ENCODE results near the gene CUL9.

The CUL9 gene

DNA sequence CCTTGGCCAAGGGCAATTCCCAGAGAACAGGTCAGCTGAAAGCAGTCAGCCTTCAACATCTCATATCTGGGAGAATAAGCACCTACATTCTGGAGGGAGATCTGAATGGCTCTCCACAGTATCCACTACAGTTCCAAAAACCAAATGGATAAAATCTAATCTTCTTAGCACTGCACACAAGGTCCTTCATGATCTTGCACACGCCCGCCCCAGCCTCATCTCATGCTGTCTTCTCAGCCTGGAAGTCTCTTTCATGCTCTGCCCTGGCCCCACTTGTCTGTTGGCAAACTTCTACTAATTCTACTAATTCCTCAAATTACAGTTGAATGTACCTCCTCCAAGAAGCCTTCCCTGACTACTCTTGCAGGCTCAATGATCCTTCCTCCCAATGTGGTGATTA, 59.5 kb downstream of the CUL9 start:
- ATAC-seq (replicated peaks): no peak
- H3K4me3 Mint-ChIP-seq: no peak overlapping the region
- peaks cover 4 to 6% of the 10 kb centered on the region in 2 donors for H3K4me1 Mint-ChIP-seq
- H3K9me3 Mint-ChIP-seq: peaks cover 3 to 6% of the 10 kb centered on the region in 2 donors
- H3K36me3 Mint-ChIP-seq: peaks cover 0 to 2% of the 10 kb centered on the region in 2 donors
- no peak overlapping the region for H3K27ac Mint-ChIP-seq
- DNase-seq: no peak
- H3K27me3 Mint-ChIP-seq: peaks cover 27 to 31% of the 10 kb centered on the region in 2 donors

DNA sequence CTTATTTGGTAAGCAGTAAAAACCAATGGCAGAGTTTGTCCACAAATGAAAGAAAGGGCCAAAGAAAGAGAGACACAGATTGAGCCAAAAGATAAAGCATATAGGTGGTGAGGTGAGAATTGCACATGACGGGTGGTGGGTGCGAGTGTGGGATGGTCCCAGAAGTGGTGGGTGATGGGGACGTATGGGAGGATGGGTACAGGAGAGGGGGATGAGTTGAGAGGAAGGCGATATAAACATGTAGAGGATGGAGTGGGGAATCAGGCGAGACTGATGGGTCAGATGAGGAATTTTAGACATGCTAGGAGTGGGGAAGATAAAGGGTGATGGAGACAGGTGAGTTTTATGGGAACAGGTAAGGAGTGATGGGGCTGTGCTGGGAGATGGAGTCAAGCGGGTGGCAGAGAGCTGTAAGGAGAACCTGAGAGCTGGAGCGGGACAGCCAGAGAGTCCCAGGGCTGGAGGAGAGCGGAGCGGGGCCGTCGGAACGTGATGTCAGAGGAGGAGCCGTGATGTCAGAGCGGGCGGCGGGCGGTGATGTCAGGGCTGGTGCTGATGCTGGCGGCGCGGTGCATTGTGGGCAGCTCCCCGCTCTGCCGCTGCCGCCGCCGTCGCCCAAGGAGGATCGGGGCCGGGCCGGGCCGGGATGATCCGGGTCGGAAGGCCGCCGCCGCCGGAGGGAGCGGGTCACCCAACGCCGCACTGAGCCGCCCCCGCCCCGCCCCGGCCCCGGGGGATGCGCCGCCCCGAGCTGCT, 61.1 kb downstream of the CUL9 start, which contains the start of gene TTBK1:
TSS of gene TTBK1 (plus strand) at position 574 of the 756 bp plus-strand sequence. CDS start 3,180 bp downstream, outside the sequence.
- no peak within 1 kb of the TSS for H3K27ac Mint-ChIP-seq
- peaks cover 3 to 6% of the 10 kb centered on the region in 2 donors for H3K9me3 Mint-ChIP-seq
- peaks cover 19 to 22% of the 10 kb centered on the region in 2 donors for H3K27me3 Mint-ChIP-seq
- peaks cover 6 to 17% of the 10 kb centered on the region in 2 donors for H3K4me1 Mint-ChIP-seq
- no peak for DNase-seq
- H3K36me3 Mint-ChIP-seq: peaks cover 0 to 2% of the 10 kb centered on the region in 2 donors
- no peak within 1 kb of the TSS for H3K4me3 Mint-ChIP-seq
- ATAC-seq (replicated peaks): no peak

DNA sequence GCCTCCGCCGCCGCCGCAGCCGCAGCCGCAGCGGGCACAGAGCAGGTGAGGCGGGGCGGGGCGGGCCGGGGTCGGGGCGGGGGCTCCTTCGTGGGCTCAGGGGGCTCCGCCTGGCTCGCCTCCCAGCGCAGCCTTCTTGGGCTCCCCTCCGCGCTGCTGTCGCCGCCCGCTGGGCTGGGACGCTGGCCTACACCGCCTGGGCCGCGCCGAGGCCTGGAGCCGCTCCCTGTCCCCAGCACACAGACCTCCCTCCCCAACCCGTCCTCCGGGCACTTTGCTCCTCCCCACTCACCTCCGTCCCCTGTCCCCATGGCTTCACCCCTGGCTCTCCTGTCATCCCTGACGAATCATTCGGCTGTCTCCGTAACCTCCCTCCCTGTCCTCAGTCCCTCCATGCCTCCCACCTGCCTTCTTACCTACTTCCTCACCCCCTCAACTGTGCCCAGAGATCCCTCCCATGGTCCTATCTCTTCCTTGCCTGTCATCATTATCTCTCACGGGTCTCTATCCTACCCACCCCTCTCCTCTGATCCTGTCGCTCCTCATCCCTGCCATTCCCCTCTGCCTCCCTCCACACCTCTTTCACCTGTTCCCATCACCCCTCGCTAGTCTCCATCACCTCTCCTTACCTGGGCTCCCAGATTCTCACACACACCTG, 61.8 kb downstream of the CUL9 start:
- Mint-ChIP-seq H3K4me1 (peaks cover 6 to 18% of the 10 kb centered on the region in 2 donors), H3K36me3 (peaks cover 0 to 2% of the 10 kb centered on the region in 2 donors), H3K9me3 (peaks cover 3 to 6% of the 10 kb centered on the region in 2 donors), H3K27ac (no peak overlapping the region), H3K27me3 (peaks cover 14 to 18% of the 10 kb centered on the region in 2 donors), H3K4me3 (no peak overlapping the region)
- DNase-seq (no peak), ATAC-seq (replicated peaks) (no peak)

DNA sequence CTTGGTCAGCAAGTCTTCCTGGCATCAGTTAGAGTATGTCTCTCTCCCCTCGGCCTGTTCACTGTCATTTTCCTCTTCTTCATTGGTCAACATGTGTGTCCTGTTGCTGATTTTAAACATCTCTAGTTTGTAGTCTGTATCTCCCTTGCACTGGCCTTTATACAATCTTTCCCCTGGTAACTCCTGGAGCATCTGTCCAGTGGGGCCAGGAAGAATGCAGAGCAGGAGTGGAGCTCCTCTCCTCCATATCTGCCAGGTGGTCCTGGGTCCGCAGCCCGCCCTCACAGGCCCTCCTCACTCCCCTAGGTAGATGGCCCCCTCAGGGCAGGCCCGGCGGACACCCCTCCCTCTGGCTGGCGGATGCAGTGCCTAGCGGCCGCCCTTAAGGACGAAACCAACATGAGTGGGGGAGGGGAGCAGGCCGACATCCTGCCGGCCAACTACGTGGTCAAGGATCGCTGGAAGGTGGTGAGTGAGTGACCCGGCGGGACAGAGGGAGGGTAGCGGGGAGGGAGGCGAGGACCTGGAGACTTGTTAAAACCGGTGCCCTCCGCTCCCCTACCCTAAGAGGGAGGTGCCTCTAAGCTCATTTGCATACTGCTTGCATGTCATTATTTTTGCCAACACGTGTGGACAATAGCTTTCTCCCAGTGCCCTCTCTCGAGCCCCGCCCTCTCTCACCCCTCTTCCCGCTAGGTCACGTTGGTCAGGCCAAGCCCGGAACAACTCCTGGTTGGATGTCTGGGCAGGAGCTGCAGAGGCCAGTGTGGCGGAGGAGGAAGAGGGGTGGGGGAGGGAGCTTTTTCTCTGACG, 64.5 kb downstream of the CUL9 start:
- H3K9me3 Mint-ChIP-seq: no peaks in the 10 kb centered on the region
- peak overlapping the region; percentile 90 for H3K27ac Mint-ChIP-seq
- peak; percentile 56 to 65 for ATAC-seq (replicated peaks)
- peaks cover 10 to 15% of the 10 kb centered on the region in 2 donors for H3K27me3 Mint-ChIP-seq
- no peaks in the 10 kb centered on the region for H3K36me3 Mint-ChIP-seq
- DNase-seq: peak; percentile 45
- H3K4me3 Mint-ChIP-seq: peak overlapping the region; percentile 86 to 91
- peaks cover 12 to 26% of the 10 kb centered on the region in 2 donors for H3K4me1 Mint-ChIP-seq

DNA sequence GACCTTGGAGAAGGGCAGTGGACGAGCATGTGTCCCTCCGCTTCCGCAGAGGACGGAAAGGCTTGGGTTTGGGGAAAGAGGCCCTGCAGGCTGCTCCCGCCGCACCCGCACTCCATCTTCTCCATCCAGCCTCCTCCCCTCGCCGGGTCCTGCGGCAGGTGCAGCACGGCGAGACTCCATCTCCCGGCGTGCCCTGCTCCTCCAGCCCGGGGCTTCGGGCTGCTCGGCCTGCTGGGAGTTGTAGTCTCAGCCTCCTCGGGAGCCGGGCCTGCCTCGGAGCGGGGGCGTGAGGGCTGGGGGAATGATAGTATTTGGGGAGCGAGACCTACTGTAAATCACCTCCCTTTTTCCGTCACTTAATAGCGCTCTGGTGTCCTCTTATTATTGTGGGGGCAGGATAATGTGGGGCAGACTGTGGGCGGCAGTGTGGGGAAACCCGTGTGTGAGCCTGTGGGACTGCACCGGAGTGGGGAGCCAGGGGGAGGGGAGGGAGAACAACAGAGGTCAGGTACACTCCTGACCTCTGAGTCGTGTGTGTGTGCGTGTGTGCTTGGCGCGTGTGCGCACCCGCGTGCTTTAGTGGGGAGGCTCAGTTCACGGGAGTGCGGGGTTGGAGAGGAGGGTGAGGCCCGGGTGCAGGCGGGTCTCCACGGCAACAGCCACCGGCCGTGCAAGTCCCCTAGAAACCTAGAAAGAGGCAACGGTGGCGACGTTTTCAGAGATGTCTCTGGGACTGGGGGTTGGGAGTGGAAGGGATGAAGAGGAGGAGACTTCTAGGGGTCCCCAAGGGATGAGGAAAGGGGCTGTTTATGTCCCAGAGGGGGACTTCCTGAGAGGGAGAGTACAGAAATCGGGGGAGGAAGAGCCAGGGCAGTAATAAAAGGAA, 65.4 kb downstream of the CUL9 start:
- peak; percentile 82 for DNase-seq
- peak overlapping the region; percentile 86 to 91 for H3K4me3 Mint-ChIP-seq
- no peaks in the 10 kb centered on the region for H3K9me3 Mint-ChIP-seq
- peaks cover 14 to 23% of the 10 kb centered on the region in 2 donors for H3K27me3 Mint-ChIP-seq
- H3K4me1 Mint-ChIP-seq: peaks cover 17 to 31% of the 10 kb centered on the region in 2 donors
- H3K36me3 Mint-ChIP-seq: no peaks in the 10 kb centered on the region
- ATAC-seq (replicated peaks): peak; percentile 91 to 94
- peak overlapping the region; percentile 90 for H3K27ac Mint-ChIP-seq

DNA sequence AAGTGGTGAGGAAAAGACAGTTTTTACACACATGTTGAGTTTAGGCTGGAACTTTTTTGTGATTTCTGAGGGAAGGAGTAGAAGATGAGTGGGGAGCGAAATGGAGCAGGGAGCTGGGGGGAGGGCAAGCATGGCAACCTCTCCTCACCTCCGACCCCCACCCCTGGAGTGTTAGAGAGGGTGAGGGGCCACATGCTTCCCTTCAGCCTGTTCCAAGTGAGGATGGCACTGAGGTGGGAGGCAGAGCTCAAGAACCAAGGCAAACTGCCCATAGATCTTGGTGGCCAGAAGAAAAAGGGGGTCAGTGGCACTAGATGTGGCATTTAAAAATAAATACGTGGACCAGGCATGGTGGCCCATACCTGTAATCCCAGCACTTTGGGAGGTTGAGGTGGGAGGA, 66.1 kb downstream of the CUL9 start:
- DNase-seq: no peak
- Mint-ChIP-seq H3K27ac (no peak overlapping the region), H3K4me3 (peak overlapping the region; percentile 26 to 86), H3K4me1 (peaks cover 17 to 31% of the 10 kb centered on the region in 2 donors), H3K27me3 (peaks cover 20 to 30% of the 10 kb centered on the region in 2 donors), H3K9me3 (no peaks in the 10 kb centered on the region), H3K36me3 (no peaks in the 10 kb centered on the region)
- no peak for ATAC-seq (replicated peaks)

DNA sequence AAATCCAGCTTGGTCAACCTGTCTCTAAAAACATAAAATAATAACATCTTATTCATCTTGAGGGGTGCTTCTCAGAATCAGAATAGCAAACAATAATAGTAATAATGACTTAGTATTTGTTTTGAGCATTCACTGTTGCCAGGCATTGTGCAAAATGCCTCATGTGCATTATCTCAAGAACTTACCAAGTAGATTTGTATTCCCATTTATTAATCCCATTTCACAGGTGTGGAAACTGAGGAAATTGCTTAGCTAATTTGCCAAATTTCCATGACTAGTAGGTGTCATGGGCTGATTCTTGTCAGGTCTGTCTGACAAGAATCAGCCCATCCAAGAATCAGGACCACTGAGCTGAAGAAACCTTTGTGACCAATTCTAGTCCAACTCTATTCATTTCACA, 66.8 kb downstream of the CUL9 start:
- Mint-ChIP-seq H3K4me3 (no peak overlapping the region), H3K36me3 (no peaks in the 10 kb centered on the region), H3K27ac (no peak overlapping the region), H3K4me1 (peaks cover 19 to 31% of the 10 kb centered on the region in 2 donors), H3K27me3 (peaks cover 24 to 34% of the 10 kb centered on the region in 2 donors), H3K9me3 (no peaks in the 10 kb centered on the region)
- no peak for DNase-seq
- no peak for ATAC-seq (replicated peaks)

DNA sequence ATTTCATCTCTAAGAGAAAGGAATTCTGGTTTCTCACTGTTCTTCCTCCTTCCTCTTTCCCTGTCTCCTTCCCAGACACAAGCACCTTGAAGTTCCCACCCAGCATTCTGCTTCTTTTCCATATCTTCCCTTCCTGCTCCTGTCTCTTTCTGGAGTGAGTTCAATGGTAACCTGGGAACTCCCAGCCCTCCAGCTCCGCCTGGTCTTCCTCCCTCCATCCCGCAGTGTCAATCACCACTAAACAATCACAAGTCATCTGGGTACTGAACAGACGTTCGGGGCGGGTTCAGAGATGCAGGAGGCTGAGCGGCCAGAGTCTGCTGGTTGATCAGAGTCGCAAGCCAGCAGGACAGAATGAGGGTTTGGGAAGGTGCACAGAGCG, 69.0 kb downstream of the CUL9 start:
- no peaks in the 10 kb centered on the region for H3K36me3 Mint-ChIP-seq
- no peaks in the 10 kb centered on the region for H3K9me3 Mint-ChIP-seq
- peak overlapping the region; percentile 69 for H3K27ac Mint-ChIP-seq
- H3K4me1 Mint-ChIP-seq: peaks cover 25 to 31% of the 10 kb centered on the region in 2 donors
- ATAC-seq (replicated peaks) (peak; percentile 36 to 42), DNase-seq (no peak)
- peak overlapping the region; percentile 55 to 79 for H3K4me3 Mint-ChIP-seq
- peaks cover 37 to 54% of the 10 kb centered on the region in 2 donors for H3K27me3 Mint-ChIP-seq

DNA sequence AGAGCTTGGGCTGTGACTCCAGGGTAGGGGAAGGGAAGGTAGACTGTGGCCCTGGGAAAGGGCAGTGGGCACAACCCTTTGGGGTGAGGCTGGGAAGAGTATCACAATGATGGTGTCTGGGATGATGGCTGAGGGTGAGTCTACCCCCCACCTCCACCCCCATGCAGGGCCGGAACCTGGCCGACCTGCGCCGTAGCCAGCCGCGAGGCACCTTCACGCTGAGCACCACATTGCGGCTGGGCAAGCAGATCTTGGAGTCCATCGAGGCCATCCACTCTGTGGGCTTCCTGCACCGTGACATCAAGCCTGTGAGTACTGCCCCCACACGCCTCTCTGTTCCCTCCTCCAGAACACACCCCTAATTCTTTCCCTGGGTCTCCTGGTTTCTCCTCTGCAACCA, 71.4 kb downstream of the CUL9 start:
- peaks cover 49 to 61% of the 10 kb centered on the region in 2 donors for H3K27me3 Mint-ChIP-seq
- H3K4me3 Mint-ChIP-seq: no peak overlapping the region
- H3K27ac Mint-ChIP-seq: no peak overlapping the region

DNA sequence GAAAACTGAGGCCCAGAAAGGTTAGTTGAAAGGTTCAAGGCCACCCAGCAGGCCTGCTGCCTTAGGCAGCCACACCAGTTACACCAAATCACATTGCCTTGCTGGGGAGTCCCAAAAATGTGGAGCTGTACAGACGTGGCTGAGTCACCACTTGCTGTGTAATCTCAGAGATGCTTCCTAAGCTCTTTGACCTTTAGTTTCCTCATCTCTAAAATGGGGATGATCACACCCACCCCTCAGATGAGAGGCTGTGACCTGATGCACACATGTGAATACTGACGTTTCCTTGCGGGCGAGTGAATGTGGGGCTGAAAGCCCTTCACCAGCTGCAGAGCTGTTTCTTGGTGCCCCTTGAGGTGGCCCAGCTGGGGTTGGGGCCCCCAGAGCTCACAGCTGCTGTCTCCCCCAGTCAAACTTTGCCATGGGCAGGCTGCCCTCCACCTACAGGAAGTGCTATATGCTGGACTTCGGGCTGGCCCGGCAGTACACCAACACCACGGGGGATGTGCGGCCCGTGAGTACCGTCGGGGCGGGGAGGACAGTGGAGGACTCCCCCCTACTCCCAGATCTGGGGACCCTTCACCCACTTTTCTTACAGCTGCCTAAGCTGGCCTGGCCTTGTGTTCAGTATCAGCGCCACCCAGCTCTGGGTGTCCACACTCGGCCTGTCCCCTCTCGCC, 72.3 kb downstream of the CUL9 start:
- Mint-ChIP-seq H3K4me3 (no peak overlapping the region), H3K9me3 (no peaks in the 10 kb centered on the region), H3K4me1 (peaks cover 21 to 35% of the 10 kb centered on the region in 2 donors), H3K27ac (no peak overlapping the region), H3K27me3 (peaks cover 52 to 65% of the 10 kb centered on the region in 2 donors), H3K36me3 (no peaks in the 10 kb centered on the region)
- DNase-seq (no peak), ATAC-seq (replicated peaks) (peak in 1 of 2 donors; percentile 33)

More for the DNA sequence above, 71.4 kb downstream of the CUL9 start:
- no peaks in the 10 kb centered on the region for H3K36me3 Mint-ChIP-seq
- no peaks in the 10 kb centered on the region for H3K9me3 Mint-ChIP-seq
- no peak for DNase-seq
- peaks cover 21 to 35% of the 10 kb centered on the region in 2 donors for H3K4me1 Mint-ChIP-seq
- ATAC-seq (replicated peaks): no peak

DNA sequence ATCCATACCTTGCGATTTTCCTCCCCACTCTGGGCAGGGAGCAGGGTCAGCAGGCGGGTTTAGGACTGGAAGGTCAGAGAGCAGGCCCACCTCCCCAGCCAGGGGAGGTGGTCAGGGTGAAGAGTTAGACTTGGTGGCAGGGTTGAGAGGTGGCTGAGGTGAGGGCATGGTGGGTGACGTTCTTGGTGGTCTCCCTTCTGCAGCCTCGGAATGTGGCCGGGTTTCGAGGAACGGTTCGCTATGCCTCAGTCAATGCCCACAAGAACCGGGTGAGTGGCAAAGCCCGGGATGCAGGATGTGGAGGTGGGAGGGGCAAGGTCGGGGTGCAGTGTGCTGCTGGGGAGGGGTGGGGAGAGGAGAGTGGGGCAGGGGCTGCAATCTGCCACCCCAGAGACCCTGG, 72.8 kb downstream of the CUL9 start:
- Mint-ChIP-seq H3K4me3 (no peak overlapping the region), H3K27ac (no peak overlapping the region), H3K36me3 (no peaks in the 10 kb centered on the region), H3K27me3 (peaks cover 54 to 67% of the 10 kb centered on the region in 2 donors), H3K9me3 (no peaks in the 10 kb centered on the region), H3K4me1 (peaks cover 21 to 35% of the 10 kb centered on the region in 2 donors)
- no peak for ATAC-seq (replicated peaks)
- DNase-seq: no peak

DNA sequence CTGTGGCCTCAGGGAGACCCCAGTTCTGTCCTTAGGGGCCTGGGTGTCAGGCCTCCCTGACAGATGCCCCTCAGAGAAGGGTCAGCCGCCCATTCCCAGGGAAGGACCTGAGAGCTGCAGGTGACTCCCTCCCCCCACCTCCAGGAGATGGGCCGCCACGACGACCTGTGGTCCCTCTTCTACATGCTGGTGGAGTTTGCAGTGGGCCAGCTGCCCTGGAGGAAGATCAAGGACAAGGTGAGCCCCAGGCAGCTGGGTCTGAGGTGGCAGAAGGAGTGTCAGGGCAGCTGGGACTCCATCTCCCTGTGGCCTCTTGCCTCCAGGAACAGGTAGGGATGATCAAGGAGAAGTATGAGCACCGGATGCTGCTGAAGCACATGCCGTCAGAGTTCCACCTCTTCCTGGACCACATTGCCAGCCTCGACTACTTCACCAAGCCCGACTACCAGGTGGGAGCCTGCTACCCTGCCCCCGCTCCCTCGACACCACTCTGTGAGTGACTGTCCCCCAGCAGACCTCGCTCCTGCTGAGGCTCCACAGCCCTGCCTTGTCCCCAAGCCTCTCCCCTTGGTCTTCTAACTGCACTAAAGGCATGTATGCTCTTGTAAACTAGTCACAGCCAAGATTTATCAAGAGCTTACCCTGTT, 73.5 kb downstream of the CUL9 start:
- H3K36me3 Mint-ChIP-seq: no peaks in the 10 kb centered on the region
- H3K9me3 Mint-ChIP-seq: no peaks in the 10 kb centered on the region
- no peak overlapping the region for H3K27ac Mint-ChIP-seq

More for the DNA sequence above, 73.5 kb downstream of the CUL9 start:
- DNase-seq (no peak), ATAC-seq (replicated peaks) (no peak)
- peaks cover 21 to 33% of the 10 kb centered on the region in 2 donors for H3K4me1 Mint-ChIP-seq
- no peak overlapping the region for H3K4me3 Mint-ChIP-seq
- peaks cover 54 to 67% of the 10 kb centered on the region in 2 donors for H3K27me3 Mint-ChIP-seq
